ENCODE measurements around the gene PPP1R7.

- no peak for TF ChIP-seq EZH2phosphoT487 (IDR thresholded peaks at IDR 0.05)
- TF ChIP-seq CTCF (IDR thresholded peaks at IDR 0.05), result no peak
- TF ChIP-seq EZH2 (IDR thresholded peaks at IDR 0.05), result no peak
These were observed 73.1 kb downstream of the PPP1R7 start for GRCh38 chr2:241223211-241224017.

All from neural progenitor cell (in vitro differentiated cells).